Stimulated activated CD8-positive, alpha-beta memory T cell treated with anti-CD3 and anti-CD28 coated beads, Interleukin-2, amount 100 ng/mL, for 1 hour (primary cell): Measurements from ENCODE around the gene RIC8B.

Experiments
- DNase-seq, 2 donors: peaks; one replicate each; pipeline ENCODE4 v3.0.0-alpha.2; 2020; ENCODE audit warnings: low read depth in 2 of 2

RIC8B gene

DNA sequence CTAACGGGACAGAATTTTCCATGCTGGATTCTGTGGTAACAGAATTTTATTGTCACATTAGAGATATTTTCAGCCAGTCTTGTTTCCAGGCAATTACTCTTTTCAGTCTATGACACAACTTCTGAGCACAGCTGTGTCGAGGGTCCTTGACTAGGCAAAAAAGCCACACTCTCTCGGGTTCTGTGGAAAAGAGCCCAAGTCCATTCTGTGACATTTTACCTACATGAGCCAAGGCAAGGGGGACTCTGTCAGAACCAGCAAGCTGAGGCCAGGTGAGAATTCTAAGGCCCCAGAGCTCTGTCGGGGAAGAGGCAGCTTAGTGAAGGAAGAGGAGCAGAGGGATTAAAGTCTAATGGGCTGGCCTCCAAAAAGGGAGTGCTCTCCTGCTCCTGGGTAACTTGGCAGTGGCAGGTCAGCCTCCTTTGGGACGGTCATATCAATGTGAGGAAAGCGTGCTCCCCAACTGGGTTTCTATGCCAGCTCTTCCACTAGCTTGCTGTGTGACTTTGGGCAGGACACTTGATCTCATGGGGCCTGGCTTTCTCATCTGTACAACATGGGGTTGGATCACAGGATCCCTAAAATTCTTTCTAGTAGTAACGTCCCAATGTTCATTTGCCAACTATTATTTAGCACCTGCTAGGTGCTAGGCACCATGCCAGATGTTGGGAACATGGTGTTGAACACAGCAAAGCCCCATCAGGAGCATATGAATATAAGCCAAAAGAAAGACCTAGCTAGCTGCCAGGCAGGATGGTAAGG lies 16.0 kb upstream of the RIC8B start:
- DNase-seq = no peak

DNA sequence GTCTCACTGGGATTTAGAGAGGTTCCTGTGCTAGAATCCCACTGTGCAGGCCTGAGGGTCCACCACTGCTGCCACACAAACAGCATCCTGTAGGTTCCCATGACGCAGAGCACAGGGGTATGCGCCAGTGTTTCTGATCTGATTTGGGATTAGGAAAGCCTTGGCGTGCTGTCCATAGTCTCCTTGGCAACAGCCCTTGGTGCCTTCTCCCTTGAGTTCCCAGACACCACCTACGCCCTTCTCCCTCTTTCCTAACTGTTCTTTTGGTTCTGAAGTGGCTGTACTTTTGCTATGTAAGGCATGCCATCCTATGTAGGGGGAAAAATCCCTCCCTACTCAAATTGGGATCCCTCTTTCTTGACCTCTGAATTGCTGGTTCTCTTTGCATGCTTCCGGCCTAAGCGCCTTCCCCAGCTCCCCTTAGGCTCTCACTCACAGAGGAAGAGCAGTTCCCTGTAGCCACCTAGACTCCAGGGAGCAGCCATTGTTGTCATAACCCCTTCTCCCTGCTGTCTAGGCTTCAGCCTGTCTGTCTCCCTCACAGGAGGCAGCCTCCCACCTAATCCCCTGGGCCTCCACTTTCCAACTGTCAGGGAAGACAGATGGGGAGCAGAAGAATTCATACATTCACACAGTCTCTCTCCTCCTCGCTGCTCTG lies 14.8 kb upstream of the RIC8B start:
- no peak for DNase-seq

DNA sequence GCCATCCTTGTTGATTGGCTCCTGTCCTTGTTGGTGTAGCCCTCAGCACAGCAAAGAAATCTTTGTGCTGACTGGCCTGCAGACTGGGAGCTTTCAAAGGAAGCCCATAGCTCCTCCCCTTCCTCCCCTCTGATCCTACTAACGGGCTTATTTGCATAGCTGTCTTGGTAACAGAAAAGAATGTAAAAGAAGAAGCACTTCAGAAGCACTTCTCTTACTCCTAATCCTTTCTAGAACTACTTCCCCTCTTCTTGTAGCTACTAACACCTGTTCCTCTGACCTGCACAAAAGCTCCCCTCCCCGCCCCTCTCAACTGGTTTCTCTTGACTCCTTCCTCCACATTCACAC lies 14.3 kb upstream of the RIC8B start:
- DNase-seq = no peak

GRCh38 chr12:106764220-106764619 lies 10.3 kb upstream of the RIC8B start:
- no peak for DNase-seq

GRCh38 chr12:106764738-106765137 lies 9.7 kb upstream of the RIC8B start:
- DNase-seq = no peak

GRCh38 chr12:106766393-106766826 lies 8.1 kb upstream of the RIC8B start:
- DNase-seq = no peak

GRCh38 chr12:106767206-106767605 lies 7.3 kb upstream of the RIC8B start:
- DNase-seq = no peak

DNA sequence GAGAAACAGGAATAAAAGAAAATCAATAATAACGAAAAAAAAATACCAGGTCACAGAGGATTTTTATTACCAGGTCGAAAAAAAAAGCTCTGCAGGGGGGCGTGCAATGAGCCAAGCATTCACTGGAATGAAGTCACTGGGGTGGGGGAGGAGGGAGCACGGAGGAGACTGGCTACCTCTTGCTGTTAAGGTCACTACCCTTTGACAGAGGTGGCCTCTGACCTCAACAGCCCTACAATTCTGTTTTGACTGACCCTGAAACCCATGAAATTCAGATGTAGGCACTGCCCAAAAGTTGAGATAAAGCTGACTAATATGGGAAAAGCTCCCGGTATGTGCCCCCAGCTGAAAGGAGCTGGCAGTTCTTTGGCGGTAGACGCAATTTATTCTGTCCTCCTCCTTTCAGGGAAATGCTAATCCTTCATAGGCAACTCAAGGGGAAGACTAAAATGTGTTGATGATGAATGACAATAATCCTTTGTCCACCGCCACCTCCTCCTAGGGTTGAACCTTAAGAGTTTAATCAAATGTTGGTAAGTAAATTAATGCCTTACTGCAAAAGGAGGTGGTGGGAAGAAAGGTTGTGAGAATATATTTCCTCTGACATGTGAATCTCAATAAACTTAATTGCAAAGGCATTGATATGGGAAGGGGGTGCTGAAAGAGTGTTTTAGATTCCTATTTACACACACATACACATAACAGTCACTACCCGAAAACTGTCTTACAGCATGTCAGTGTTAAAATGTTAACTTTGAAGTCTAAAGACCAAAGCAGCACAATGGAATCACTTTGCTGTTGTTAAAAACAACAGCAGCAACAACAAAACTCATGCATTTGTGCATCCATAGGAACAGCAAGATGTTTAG lies 6.3 kb upstream of the RIC8B start:
- no peak for DNase-seq

DNA sequence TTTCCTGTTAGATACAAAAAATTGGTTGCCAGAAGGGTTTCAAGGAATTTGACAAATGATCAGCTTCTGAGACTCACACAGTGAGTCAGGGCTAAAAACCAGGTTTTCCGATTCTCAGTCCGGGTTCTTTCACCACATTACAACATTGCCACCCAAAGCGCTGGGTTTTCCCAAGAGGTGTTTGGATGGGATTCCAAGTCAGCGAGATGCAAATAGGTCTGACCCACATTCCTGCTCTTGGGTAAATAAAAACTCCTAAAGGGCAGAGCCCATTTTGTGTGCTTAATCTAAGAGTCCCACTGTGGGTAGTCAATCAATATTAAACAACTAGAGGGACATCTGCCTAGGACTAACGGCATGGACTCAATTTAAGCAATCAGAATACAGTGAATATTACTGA lies 5.4 kb upstream of the RIC8B start:
- no peak for DNase-seq

DNA sequence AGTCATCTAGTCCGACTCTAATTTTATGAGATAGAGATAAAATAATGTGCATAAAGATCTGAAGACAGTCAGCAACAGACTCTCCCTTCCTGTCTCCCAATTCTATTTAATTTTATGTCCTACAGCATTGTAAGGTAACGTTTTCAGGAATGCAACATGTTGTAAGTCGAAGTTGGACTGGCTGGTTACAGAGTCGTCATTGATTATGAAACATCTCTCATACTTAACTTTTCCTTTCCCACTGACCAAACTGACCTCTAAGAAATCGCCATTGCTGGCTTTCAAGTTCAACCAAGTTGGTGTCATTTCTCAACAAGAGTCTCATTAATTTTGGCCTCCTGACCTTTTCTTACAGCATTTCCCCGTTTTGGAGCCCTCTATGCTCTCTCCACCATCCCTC lies 4.9 kb upstream of the RIC8B start:
- no peak for DNase-seq

DNA sequence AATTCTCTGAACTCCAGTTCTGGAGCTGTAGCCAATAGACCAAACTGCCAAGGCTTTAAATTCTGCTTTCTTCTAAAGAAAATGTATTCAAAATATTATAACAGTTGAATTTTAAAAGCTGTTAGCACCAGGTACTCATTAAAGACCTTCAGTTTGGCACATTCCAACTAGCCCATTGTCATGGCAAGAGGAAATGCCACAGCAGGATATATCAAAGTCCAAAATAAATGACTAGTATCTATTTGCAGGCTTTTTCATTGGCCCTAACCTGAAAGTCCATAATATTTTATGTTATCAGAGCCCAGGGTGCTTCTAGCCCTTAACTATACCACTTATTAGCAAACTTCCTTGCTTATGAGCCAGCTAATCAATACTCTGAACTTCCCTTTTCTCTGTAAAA lies 3.1 kb upstream of the RIC8B start:
- no peak for DNase-seq

GRCh38 chr12:106773286-106774004 lies 1.0 kb upstream of the RIC8B start:
- DNase-seq = no peak

- DNase-seq = no peak
These were observed 484 bp downstream of the RIC8B start for GRCh38 chr12:106774808-106775524.

DNA sequence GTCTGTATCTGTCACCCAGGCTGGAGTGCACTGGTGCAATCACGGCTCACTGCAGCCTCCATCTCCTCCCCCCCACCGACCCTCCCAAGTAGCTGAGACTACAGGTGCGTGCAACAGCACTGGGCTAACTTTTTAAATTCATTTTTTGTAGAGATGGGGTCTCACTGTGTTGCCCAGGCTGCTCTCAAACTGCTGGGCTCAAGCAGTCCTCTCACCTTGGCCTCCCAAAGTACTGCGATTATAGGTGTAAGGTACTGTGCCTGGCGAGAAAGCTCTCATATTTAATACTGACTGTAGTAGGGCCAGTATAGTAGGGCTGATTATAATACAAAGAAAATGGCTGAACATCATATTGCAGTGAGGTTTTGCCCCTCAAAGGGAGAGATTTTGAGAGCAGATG lies 2.4 kb downstream of the RIC8B start:
- no peak for DNase-seq

- no peak for DNase-seq
These were observed 5.6 kb downstream of the RIC8B start for GRCh38 chr12:106780010-106780631.

DNA sequence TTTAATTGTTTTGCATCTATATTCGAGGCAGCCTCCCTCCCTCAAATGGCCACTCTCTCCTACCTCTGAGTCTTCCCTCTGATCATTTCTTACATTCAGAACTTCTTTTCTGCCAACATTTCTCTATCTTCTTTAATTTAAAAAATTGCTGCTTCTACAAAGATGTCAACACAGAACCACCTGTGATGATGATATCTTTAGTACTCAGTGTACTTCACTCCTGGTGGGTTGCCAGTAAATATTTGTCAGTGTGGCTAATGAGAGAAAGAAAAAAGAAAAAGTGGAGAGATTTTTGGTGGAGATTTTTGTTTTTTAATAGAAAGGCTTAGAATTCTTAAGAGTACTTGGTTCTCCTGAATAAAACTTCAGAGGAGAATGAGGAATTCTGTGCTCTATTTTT lies 8.1 kb downstream of the RIC8B start:
- DNase-seq = no peak

DNA sequence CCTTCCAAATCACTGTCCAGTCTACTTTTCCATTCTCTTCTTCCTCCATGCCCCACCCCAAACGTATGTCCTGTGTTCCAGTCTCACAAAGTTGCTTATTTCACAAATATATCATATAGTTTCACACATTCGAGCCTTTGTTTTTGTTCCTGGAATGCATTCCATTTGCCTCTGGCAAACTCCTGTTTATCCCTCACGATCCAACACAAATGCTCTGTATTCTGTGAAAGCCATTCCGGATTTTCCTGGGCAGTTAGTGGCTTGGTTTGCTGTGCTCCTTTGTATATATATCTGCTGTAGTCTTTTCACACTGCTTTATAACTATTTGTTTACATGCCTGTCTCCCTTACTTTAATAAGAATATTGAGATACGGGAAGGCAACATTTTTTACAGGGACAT lies 9.0 kb downstream of the RIC8B start:
- DNase-seq = no peak

DNA sequence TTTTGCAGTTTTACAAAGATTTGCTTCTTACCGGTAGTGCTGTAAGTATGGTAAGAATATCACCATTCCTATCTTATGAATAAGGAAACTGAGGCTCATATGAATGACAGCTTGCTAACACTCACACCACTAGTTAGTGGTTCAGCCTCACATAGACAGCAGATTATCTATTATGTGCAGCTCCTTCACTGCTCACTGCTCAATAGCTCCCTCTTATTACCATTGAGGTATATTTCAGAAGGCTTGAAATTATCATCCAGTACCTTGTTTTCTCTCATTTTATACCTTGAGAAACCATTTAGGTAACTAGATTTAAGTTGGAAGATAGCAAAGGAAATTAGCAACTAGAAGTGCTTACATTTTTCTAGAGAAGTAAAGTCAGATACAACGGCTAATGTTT lies 15.5 kb downstream of the RIC8B start:
- no peak for DNase-seq

DNA sequence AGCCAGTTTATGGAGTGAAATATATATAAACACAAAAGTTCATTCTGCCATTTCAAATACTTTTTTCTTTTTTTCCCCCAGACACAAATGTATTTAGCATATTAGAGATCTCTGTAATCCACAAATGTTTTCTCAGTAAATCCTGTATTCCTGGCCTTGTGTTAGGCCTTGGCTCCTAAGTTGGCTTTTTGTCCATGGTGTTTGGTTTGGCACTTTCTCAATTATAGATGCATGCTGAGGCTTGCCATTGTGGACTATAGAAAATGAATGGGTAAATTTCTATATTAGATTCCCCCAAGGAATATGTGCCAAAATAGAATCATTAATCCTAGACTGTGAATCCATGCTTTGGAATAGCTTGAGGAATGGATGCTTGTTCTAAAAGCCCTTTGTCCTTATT lies 17.0 kb downstream of the RIC8B start:
- no peak for DNase-seq

DNA sequence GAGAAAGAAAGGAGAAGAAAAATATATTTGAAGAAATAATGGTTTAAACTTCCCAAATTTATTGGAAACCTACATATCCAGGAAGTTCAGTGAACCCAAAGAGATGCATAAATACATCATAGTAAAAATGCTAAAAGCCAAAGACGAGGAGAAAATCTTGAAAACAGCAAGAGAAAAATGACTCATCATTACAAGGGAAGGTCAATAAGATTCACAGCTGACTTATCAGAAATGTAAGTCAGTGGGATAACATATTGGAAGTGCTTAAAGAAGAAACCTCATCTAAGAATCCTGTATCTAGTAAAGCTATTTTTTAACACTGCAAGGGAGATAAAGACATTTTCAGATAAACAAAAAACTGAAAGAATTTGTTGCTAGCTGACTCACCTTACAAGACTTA lies 19.9 kb downstream of the RIC8B start:
- DNase-seq = no peak

DNA sequence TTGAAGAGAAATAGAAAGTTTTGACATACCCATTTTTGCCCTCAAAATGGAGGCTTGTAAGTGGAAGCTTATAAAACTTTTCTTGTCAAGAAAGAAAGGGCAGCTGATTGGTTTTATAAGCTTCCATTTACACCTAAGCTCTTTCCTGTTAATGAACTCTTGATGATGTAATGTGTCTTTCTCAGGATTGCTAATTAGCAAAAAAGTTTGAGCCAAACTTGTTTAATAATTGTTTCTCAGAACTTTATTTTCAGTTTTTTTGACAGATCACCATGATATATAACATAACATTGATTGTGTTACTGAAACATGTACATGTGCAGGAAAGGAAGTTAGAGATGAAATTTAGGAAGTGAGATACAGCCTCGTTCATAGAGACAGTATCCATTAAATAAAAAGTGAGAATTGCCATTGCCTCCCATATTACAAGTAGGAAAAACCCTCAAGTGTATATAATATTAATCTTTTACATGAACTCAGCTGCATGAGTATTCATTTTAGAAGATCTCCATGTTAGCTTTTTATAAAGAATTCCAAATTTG lies 26.8 kb downstream of the RIC8B start:
- DNase-seq = no peak
